HG03342 (cell line): ENCODE results near the gene PDYN.

Experiments
- ATAC-seq: cut with Tn5 transposase; IDR thresholded peaks from one replicate; pipeline ENCODE4 v1.9.1; 2021; ENCODE audit warnings: mild to moderate bottlenecking, moderate library complexity; ENCODE audit not compliant: unreplicated experiment

Gene PDYN

DNA sequence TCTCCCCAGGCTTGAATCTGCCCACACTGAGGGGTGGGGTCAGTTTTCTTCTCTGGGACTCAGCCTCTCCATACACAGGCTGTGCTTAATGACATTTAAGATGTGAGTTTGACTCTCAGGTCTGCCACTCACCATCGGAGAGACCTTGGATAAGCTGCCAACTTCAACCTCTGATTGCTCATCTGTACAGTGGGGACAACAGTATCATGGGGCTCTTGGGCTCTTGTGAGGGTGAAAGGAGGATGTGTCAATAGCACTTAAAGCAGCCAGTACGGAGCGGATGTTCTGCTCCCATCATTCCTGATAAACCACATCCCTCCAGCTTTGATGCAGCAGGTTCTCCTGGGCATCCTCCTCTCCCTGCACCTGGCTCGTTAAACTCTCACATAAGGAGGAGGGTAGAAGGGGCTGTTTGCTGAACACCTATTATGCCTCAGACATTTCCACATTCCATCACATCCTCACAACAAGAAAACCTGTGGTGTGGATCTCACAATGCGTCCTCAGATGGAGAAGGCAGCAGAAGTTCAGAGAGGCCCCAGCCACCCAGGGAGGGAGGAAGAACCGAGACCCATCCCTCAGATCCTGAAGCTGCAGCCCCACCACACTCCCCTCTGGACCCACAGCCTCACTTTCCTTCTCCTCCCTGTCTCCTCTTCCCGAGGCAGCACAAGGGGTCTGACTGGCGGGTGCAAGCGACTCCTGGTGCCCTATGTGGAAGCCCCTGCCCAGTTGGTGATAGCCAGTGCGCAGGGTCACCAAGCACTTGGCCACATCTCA is 1.9 kb upstream of the PDYN start:
- ATAC-seq = no peak

DNA sequence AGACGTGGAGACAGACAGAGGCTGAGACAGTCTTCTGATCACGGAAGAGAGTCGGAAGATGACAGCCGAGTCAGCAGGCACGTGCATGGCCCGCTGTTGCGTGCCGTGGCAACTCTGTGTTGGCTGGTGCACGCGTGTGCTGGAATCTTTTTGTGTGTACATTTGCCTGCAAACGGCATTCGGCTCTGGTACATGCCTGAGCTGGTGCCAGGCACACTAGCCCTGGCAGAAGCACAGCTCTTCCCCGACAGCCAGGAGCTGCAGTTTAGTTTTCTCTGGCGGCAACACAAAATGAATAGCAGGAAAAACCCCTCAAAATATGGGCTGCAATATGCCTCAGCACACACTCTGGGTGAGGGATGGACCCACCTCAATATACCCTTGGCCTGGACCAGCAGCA is 769 bp upstream of the PDYN start:
- no peak for ATAC-seq

DNA sequence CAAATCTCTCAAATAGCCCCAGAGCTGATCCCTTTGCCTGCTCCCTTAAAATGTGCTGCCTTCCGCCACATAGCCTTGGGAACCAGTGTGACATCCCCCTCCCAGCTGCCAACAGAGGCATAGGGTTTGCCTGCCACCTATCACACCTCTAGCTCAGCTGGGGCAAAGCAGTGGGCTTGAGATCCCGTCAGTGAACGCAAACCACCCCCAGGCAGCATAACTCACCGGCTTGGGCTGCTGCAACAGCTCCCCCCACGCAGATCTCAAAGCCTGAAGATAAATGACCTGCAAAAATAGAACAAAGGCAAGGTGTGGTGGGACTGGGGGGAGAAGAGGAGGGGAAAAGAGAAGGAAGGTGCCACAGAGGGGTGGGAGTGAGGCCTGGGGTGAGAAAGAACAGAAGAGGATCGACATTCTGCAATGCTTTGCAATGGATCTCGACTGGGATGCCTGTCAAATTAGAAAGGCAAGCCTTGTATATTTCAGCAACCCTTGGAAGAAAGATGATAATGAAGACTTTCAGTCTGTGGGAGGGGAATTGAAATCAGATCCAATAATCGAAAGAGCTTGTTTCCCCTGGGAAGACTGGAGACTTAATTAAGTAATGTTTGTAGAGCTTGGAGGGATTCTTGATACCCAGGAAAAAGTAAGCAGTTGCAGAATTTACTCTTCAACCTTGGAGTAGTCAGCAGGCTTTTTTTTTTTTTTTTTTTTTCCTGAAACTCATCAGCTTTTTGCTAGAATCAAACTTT is 1.3 kb downstream of the PDYN start:
- no peak for ATAC-seq

DNA sequence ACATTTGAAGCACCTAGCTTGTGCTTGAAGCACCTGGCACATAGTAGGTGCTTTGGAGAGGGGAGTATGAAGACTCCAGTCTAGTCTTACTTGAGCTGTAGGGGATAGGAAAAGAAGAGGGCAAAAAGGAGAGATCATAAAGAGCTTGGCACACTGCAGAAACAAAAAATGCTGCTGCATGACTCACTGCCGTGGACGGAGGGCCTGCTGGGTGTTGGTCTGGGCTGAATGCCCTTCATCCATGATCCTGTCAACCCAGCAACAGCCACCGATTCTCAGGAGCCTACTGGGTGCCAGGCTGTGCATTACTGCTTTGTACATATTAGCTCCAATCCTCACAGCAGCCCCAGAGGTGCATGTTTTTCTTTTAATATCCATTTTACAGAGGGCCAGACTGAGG is 6.0 kb downstream of the PDYN start:
- no peak for ATAC-seq

DNA sequence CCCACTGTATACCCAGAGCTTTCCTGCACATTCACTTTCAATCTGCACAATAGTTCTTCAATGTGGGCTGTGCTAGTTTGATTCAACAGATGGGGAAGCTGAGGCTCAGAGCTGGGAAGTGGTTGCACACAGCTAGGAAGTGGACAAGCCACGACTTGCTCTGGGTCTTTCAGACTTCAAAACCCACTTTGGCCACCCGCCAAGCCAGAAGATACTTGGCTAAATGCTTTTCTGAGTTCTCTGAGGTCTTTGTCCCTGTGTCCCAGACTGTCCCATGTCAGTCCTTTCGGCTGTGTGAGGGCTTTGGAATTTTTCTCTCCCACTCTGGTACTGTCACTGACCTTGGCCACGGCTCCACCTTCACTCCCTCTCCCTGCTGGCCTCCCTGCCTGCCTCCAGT is 10.6 kb downstream of the PDYN start:
- ATAC-seq = no peak

DNA sequence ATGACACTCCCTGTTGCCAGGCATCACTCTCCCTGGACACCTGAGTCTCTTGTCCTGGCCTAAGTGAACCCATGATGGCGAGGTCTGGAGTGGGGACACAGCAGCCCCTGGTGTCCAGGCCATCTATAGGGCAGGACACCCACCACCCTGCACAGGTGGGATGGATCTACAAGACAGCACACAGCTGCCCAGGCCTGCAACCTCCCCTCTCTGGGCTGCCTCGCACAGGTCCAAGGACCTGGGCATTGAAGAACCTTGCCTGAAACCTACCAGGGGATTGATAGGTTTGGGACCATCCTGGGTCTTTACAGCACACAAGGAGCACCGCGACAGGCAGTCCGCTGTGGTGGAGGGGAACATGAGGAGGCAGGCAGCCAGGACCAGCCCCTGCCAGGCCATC is 11.2 kb downstream of the PDYN start:
- no peak for ATAC-seq

DNA sequence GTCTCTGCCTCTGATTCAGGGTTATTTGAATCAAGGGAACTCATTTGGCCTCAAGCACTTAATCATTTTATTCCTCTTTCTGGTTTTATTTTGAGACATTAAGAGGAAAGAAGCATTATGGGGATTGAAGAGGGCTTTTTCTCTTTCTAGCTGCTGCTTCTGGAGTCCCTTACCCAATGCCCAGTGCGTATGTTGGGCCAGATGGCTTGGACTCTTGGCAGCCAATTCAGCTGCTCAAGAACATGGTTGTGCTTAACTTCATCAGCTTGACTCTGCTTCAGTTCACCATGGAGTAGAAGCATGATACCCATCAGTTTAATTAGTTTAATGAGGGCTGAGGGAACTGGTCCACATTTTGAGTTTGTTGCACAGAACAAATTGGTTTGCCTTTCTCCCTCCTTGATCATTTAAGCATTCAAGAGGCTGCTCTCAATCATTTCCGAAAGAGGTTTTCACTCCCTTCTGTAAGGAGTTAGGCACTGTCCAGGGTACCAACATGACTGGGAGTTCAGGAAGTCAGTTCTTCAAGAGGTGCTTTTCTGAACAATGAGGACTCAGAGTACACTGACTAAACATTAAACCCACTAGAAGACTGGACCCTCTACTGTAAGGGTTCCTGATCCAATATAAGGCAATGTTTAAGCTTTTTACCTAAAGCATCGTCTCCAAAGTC is 14.6 kb downstream of the PDYN start:
- no peak for ATAC-seq

DNA sequence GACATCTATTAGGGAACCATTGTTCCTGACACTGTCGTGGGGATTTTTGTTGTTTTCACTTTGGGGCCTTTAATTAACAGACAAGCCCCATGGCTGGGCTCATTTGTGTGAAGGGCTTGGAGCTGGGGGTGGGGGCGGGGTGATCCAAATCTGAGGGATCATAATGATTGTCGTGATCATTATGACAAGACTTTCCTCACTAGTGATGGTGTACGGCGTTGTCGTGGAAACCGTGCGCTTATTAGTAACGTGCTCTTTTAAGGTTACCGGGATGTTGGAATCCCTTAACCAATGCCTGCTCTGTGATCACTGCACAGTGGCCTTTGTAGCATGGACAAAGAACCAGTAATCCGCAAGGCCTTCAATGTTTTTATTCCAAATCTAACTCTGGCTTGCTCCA is 18.6 kb downstream of the PDYN start:
- ATAC-seq = no peak

DNA sequence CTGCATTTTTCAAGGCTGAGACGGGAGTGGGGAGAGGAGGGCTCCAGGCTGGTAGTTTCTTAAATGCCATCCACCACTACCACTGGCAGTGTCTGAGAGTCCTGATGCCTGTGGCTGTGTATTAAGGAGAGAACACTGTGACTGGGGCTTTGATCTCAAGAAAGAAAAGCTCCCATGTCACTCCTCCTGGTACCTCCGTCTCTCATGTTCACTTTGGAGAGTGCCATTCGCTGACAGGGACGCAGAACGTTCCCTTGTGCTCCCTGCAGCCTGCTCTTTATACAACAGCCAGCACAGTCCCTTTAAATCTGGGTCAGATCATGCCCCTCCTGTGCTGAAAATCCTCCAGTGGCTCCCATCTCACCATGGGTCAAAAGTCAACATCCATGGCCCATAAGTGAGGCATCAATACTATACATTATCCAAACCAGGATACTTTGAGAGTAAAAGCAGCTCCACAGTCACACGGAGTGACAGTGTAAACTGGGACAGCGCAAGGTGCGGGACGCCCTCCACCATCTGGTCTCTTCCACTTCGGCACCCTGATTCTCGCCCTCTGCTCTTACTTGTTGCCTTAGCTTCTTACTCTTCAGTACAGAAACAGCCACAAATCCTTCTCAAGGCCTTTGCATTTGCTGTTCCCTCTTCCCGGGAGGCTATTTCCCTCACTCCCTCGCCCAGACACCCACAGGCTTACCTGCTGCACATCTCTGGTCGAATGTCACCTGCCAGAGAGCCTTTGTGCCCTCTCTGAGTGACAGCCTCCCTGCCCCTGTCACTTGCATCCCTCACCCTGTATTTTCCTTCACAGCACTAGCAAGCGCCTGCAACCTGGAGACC is 20.0 kb downstream of the PDYN start:
- ATAC-seq = no peak

DNA sequence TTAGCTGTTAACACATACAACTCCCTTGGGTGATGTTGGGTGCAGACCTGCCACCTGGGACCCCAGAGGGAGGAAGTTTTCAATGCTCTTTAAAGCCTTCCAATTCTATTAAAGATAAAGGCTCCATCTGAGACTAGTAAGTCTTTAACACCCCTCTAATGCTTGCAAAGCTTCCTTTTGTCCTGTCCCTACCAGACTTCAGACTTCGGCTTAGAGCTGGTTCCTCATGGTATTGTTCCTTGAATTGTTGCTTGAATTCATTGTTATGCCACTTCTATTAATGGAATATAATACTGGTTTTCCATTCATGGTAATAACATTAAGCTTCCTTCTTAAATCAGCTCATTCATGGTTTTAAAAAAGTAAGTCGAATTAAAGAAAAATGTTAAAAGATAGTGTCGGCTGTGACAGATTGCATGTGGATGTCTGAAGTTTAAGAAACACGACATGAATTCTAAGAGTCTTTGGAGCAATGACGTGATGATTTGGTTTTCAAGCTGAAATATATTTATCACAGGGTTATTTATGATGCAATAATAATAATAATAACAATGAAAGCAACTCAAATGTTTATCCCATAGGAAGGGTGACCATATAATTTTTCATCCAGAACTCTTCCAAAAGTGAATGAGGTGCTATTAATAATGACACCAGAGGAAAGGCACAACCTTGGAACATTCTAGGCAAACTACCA is 21.8 kb downstream of the PDYN start:
- no peak for ATAC-seq

DNA sequence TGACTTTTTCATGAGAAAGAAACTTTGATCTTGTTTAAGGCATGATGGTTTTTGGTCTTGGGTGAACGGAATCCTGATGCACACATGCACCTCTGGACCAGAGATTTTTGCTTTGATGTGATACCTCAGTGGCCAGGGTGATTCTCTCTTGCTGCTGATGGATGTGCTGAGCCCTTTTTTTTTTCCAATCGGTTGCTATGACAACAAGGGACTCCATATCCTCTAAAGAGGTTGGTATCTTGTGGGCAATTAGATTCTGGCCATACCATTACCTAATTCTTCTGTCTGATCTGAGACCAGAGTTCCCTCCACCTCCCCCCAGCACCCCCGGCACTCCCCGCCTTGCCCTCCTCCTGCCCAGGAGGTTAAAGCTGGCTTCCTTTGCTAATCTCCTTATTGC is 24.9 kb downstream of the PDYN start:
- no peak for ATAC-seq

DNA sequence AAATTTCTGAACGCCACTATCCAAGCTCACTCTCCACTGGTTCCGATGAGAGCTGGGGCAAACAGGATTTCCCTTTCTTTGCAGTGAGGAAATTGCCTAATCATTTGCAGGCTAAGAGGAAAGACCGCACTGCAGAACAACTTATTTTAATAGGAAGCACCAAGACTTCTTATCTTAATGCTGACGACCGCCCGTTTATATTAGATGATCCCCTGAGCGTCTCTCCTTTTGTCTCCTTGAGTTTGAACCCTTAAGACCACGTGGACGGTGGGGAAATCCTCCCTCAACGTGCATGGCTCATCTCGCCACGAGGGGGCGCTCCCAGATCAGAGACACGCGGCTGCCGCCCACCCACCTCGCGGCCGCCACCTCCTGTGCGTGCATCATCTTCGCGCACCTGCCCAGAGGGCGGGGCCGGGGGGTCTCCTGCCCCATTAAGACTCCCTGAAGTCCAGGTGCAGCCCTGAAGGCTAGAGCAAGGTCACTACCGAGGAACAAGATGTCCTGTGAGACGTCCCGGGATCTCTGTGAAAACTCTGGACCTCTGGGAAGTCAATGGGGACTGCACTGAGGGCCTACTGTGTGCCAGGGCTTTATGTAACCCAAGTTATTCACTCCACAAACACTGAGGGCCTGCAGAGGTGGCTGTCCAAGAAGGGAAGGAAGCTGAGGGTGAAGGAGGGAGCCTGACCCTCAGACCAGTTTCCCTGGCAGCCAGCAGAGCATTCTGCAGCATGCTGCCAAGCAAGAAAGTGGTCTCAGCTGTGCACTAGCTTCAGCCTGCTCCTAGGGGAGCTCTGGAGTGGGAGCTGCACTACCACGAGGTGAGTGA is 28.1 kb downstream of the PDYN start:
- peak; percentile 56 for ATAC-seq

DNA sequence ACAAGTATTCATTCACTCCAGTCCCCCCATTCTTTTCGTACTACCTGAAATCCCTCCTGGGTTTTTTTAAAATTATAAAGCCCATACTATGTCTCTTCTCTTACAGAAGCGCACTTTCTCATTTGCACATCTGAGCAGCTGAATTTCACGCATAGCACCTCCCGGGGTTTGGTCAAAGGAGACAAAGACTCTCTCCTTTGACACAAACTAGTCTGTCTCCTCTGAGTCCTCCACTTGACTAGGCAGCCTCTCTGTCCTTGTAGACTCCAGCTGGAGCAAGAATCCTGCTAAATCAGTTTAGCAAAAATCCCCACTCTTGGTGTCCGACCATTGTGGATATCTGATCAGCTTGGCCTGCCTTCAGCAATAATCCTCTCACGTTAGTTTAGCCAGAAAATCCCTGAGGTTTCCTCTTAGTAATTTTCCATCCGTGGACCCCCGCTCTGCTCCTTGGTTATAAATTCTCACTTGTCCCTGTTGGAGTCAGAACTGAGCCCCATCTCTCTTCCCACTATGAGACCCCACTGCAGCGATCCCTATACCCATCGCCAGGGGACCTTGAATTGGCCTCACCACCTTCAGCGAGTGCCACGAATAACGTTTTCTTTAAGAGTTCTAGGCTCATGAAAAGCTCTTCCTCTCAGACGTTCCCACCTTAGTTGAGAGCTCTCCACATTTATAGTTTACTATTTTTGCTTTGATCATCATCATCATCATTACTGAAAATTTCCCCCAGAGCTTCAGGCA is 29.0 kb downstream of the PDYN start:
- no peak for ATAC-seq

DNA sequence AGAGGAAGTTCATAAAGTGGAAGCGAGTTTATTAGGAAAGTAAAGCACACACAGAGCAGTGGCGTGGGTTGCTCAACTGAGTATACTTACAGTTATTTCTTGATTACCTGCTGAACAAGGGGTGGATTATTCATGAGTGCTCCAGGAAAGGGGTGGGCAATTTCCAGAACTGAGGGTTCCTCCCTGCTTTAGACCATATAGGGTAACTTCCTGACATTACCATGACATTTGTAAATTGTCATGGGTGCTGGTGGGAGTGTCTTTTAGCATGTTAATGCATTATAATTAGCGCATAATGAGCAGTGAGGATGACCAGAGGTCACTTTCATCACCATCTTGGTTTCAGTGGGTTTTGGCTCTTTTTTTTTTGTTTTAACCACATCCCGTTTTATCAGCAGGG is 29.8 kb downstream of the PDYN start:
- no peak for ATAC-seq

DNA sequence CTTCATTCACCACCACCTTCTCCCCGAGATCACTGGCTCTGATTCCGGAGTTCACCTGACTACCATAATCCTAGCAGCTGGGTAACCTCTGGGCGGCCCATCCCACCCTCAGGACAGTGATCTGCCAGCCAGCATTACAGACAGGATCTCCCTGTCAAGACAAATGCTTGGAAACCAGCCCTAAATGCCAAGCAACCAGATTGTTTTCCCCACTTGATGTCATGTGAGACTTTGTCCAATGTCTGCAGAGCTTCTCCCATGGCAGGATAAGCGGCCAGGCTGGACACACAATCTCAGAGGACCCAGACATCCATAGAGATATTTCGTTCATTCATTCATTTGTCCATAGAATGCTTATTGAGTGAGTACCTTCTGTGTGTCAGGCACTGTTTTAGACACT is 32.5 kb downstream of the PDYN start:
- no peak for ATAC-seq

DNA sequence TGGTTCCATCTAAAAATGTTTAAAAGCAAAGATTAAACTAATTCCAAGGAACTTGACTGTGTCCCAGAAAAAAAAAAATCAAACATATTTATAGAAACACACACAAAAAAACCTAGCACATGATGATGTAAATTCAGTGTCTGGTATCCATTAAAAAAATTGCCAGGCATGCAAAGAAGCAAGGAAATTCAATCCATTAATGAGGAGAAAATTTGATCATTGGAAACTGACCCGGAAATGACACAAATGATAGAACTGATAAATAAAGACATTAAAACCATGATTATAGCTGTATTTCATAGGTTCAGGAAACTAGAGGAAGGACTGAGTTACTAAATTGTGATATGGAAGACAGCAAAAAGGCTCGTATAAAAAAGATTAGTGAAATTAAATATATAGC is 34.7 kb downstream of the PDYN start:
- ATAC-seq = no peak

DNA sequence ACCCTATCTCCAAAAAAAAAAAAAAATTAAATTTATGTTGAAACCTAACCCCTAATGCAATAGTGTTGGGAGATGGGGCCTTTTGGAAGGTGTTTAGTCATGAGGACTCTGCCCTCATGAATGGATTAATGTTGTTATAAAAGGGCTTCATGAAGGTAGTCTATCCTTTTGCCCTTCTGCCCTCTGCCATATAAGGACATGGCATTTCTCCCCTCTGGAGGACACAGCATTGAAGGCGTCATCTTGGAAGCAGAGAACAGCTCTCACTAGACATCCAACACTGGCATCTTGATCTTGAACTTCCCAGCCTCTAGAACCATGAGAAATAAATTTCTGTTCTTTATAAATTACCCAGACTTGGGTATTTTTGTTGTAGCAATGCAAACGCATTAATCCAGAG is 35.4 kb downstream of the PDYN start:
- no peak for ATAC-seq

DNA sequence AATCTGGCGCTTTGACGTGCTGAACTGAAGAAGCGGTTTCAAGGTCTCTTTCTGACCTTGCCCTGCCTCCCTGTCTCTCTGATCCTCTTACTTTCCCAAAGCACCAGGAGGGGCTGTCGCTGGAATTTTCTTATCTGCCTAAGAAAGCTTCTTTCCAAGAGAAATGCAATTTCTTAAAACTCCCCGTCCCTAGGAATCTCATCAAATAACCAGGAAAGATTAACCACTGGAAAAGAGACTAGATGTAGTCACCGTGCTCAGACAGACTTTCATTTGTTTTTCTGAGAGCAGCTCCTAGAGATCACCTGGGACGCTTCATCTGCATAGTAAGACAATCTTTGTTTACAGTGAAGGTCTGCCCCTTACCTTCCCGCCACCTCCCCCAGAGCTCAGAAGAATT is 38.6 kb downstream of the PDYN start:
- ATAC-seq = no peak

DNA sequence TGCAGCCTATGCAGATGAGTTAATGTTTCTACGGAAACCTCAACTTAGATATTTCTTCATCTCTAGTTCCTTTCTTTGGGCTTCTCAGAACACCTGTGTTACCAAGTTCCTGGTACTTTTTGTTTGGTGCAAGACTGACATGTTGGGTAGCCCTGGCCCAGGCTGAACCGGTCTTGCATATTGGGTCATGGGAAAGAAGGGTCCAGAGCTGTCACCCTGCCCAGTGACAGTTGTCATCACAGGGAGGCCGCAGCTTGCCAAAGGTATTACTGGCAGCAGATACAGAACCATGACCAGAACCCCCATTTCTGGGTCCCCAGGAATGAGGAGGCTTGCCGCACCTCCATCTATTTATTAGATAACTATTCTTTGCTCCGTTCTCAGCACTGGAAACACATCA is 40.2 kb downstream of the PDYN start:
- no peak for ATAC-seq
